Omental fat pad (tissue), 4 donors: Measurements from ENCODE around the gene TMEM63C. TPM values are rescaled to one million over a fixed set of nuclear protein-coding genes. Genes with fewer than 3 reads are reported as not detected.

Experiments
- ATAC-seq: fragments of 150-250 bp; one replicate; pipeline ENCODE4 v1.9.1; 2016; ENCODE audit warnings: mild to moderate bottlenecking, moderate library complexity; ENCODE audit not compliant: low FRiP score
- DNase-seq: peaks from one replicate; pipeline ENCODE4 v3.0.0-alpha.2; 2019; ENCODE audit warnings: low spot score
- total RNA-seq, 4 donors: library from RNA; depleted of rRNA; stranded (reverse); fragments of >200 nt; gene quantifications; one replicate each; pipeline ENCODE4 v1.1.0, GENCODE V29; 2016
- TF ChIP-seq, protein P1 (sequence below), 3 donors: fragments of 450-650 bp; IDR thresholded peaks; one replicate each; pipeline ENCODE4 v1.5.1; 2016 to 2017; ENCODE audit warnings: antibody characterized with exemption in 3 of 3, mild to moderate bottlenecking in 3 of 3, moderate library complexity in 2 of 3

Gene TMEM63C
- total RNA-seq, 4 donors from 2014 or later: 0.13 TPM; not detected in 3

GRCh38 chr14:77249286-77249685 lies 67.7 kb downstream of the TMEM63C start:
- ATAC-seq: no peak
- TF ChIP-seq, protein P1, sequence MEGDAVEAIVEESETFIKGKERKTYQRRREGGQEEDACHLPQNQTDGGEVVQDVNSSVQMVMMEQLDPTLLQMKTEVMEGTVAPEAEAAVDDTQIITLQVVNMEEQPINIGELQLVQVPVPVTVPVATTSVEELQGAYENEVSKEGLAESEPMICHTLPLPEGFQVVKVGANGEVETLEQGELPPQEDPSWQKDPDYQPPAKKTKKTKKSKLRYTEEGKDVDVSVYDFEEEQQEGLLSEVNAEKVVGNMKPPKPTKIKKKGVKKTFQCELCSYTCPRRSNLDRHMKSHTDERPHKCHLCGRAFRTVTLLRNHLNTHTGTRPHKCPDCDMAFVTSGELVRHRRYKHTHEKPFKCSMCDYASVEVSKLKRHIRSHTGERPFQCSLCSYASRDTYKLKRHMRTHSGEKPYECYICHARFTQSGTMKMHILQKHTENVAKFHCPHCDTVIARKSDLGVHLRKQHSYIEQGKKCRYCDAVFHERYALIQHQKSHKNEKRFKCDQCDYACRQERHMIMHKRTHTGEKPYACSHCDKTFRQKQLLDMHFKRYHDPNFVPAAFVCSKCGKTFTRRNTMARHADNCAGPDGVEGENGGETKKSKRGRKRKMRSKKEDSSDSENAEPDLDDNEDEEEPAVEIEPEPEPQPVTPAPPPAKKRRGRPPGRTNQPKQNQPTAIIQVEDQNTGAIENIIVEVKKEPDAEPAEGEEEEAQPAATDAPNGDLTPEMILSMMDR (IDR thresholded peaks at IDR 0.05): no peak
- DNase-seq: no peak

- ATAC-seq: no peak
Observed at GRCh38 chr14:77250927-77251326, 69.3 kb downstream of the TMEM63C start.

GRCh38 chr14:77251870-77252269 lies 70.3 kb downstream of the TMEM63C start:
- no peak for ATAC-seq
- TF ChIP-seq, protein P1 (IDR thresholded peaks at IDR 0.05): no peak
- DNase-seq: no peak

More at GRCh38 chr14:77250927-77251326, 69.3 kb downstream of the TMEM63C start:
- DNase-seq: no peak
- TF ChIP-seq, protein P1 (IDR thresholded peaks at IDR 0.05): no peak

GRCh38 chr14:77253333-77254190 lies 72.0 kb downstream of the TMEM63C start:
- TF ChIP-seq, protein P1 (IDR thresholded peaks at IDR 0.05): no peak
- no peak for ATAC-seq
- DNase-seq: no peak

DNA sequence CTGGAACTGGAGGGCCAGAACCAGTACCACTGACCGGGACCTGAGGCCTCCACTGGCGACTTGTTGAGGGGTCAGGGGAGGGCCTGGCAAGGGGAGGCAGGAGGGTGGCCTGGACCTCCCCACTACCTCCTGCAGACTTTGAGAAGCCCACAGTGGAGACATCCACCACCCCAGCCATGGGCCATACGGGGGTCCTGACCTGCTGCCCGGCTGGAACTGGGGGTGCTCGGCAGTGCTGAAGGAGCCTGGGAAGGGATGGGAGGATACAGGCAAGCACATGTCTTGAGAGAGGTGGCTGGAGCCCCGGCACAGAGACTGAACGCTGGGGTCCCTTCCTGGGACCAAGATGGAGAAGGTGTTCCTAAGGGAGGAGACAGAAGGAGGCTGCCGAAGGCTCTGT lies 75.1 kb downstream of the TMEM63C start:
- TF ChIP-seq, protein P1 (IDR thresholded peaks at IDR 0.05): no peak
- ATAC-seq (no peak), DNase-seq (no peak)

DNA sequence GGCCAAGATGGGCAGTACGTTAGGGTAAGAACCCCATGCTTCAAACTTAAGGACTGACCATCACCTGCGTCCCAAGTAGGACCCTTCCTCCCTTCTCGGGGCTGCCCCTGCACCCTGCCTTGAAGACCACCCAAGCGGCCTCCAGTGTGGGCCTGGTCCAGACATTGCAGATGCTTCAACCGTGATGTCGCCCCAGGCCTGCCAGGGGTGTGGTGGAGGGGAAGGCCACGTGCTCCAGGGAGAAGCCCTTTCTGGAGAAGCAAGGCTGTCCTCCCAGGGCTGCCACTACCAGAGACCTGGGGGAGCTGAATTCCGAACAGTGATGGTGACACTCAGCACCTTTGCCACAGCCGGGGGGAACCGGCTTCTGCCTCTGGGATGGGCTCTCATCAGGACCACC lies 76.1 kb downstream of the TMEM63C start:
- TF ChIP-seq, protein P1 (IDR thresholded peaks at IDR 0.05): no peak
- DNase-seq (no peak), ATAC-seq (no peak)

GRCh38 chr14:77258566-77258965 lies 77.0 kb downstream of the TMEM63C start:
- DNase-seq (no peak), ATAC-seq (no peak)
- TF ChIP-seq, protein P1 (IDR thresholded peaks at IDR 0.05): no peak
